Left ventricle myocardium inferior (tissue), 1 donor: ENCODE measurements around the gene TFF3. TPM values are rescaled to one million over a fixed set of nuclear protein-coding genes. Genes with fewer than 3 reads are reported as not detected.

Source experiments
- DNase-seq: peaks from one replicate; pipeline ENCODE4 v3.0.0-alpha.2; 2020
- H3K27ac ChIP-seq: fragments of 200-600 bp; replicated peaks from 2 replicates; pipeline ENCODE4 v1.8.0; 2021
- H3K27me3 ChIP-seq: fragments of 200-600 bp; 2 replicates; pipeline ENCODE4 v1.8.0; 2021; ENCODE audit warnings: low read depth
- H3K36me3 ChIP-seq: fragments of 200-600 bp; 2 replicates; pipeline ENCODE4 v1.8.0; 2021
- H3K4me1 ChIP-seq: fragments of 200-600 bp; 2 replicates; pipeline ENCODE4 v1.8.0; 2021
- H3K4me3 ChIP-seq: fragments of 200-600 bp; 2 replicates; pipeline ENCODE4 v1.8.0; 2021; ENCODE audit warnings: mild to moderate bottlenecking, moderate library complexity
- H3K9me3 ChIP-seq: fragments of 200-600 bp; replicated peaks from 2 replicates; pipeline ENCODE4 v1.8.0; 2021
- intact Hi-C: fragments of 100-400 bp; cut with micrococcal nuclease; formaldehyde crosslinking; loops from one replicate; pipeline ENCODE4 v1.11.0; 2022
- total RNA-seq: library from RNA; stranded (reverse); fragmentation: NEBNext Ultra II Directional; extraction: Animal tissue kit (Norgen Biotek cat#: 25700); gene quantifications from one replicate; pipeline ENCODE4 v1.2.1, GENCODE V29; 2021
- TF ChIP-seq, protein P1 (sequence below): fragments of 200-600 bp; IDR thresholded peaks from 2 replicates; pipeline ENCODE4 v1.8.0; 2021; ENCODE audit warnings: antibody characterized with exemption, mild to moderate bottlenecking, borderline replicate concordance
- donor health status: DM: no; HTN: yes; CAD: no; lungs with severe emphysema.

Gene TFF3
- total RNA-seq, 1 donor from 2014 or later: 2.9 TPM

DNA sequence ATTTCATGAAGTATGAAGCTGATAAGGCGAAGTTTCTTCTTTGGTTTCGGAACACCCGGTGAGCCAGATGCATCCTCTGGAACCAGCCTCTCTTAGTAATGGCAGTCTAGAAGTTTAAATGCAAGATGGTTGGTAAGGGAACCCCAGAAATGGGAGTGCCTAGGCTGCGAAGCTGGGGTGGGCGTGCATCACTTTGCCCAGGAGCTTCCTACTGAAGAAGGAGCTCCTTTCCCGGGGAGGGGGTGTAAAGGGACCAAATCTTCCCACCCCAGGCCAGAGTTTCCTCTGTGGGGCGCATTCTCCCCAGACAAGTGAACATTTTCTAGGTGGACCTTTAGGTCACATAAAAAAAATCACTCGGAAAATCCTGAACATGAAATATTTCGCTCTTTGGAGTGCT is 31.2 kb upstream of the TFF3 start:
- H3K27ac ChIP-seq: no peak overlapping the region
- DNase-seq: no peak
- H3K4me3 ChIP-seq: no peak overlapping the region
- intact Hi-C loops: no loop called here
- H3K9me3 ChIP-seq: no peaks in the 10 kb centered on the region
- TF ChIP-seq, protein P1, sequence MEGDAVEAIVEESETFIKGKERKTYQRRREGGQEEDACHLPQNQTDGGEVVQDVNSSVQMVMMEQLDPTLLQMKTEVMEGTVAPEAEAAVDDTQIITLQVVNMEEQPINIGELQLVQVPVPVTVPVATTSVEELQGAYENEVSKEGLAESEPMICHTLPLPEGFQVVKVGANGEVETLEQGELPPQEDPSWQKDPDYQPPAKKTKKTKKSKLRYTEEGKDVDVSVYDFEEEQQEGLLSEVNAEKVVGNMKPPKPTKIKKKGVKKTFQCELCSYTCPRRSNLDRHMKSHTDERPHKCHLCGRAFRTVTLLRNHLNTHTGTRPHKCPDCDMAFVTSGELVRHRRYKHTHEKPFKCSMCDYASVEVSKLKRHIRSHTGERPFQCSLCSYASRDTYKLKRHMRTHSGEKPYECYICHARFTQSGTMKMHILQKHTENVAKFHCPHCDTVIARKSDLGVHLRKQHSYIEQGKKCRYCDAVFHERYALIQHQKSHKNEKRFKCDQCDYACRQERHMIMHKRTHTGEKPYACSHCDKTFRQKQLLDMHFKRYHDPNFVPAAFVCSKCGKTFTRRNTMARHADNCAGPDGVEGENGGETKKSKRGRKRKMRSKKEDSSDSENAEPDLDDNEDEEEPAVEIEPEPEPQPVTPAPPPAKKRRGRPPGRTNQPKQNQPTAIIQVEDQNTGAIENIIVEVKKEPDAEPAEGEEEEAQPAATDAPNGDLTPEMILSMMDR: no peak
- H3K4me1 ChIP-seq: no peaks in the 10 kb centered on the region
- H3K27me3 ChIP-seq: peaks cover 38% of the 10 kb centered on the region
- no peaks in the 10 kb centered on the region for H3K36me3 ChIP-seq

DNA sequence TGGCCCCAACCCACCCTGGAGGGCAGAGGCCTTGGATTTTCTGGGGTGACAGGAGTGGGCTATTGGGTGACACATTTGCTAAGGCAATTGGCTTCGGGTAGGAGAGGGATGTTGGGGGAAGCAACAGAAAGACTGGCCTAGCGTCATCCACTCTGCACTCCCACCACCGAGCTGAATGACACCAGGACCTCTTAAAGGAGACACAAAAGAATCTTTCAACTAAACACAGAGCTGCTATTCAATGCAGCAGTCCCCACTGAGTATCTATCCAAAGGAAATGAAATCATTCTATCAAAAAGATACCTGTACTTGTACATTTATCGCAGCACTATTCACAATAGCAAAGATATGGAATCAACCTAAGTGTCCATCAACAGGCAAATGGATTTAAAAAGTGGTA is 29.4 kb upstream of the TFF3 start:
- Histone ChIP-seq H3K4me1 (no peaks in the 10 kb centered on the region), H3K36me3 (no peaks in the 10 kb centered on the region), H3K27me3 (peaks cover 38% of the 10 kb centered on the region), H3K4me3 (no peak overlapping the region), H3K27ac (no peak overlapping the region), H3K9me3 (no peaks in the 10 kb centered on the region)
- intact Hi-C loops: no loop called here
- TF ChIP-seq, protein P1: no peak
- DNase-seq: no peak

DNA sequence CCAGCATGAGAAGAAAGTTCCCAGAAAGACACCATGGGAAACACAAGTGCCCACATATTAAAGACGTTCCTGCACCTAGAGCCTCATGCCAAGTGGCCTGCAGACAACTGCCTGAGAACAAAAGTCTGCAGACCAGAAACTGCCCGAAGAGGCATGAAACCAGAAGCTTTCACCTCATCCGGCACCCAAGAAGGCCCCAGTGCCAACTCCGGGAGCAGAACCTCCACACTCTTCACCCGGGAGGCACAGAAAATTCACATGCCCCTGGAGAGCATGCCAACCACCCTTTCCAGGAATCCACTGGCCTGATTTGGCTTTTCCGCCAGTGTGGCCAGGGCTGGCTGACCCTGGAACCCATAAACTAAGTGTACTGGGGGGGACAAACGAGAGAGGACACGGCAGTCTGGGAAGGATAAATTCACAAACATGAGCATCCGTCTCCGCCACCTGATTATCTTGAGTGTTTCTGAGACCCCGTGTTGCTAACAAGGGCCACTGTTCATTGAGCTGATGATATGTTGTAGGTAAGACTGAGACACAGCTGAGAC is 28.8 kb upstream of the TFF3 start:
- TF ChIP-seq, protein P1: no peak
- no peak overlapping the region for H3K4me3 ChIP-seq
- H3K4me1 ChIP-seq: no peaks in the 10 kb centered on the region
- H3K36me3 ChIP-seq: no peaks in the 10 kb centered on the region
- intact Hi-C loops: no loop called here
- no peak overlapping the region for H3K27ac ChIP-seq
- H3K27me3 ChIP-seq: peaks cover 32% of the 10 kb centered on the region
- no peaks in the 10 kb centered on the region for H3K9me3 ChIP-seq
- DNase-seq: no peak

DNA sequence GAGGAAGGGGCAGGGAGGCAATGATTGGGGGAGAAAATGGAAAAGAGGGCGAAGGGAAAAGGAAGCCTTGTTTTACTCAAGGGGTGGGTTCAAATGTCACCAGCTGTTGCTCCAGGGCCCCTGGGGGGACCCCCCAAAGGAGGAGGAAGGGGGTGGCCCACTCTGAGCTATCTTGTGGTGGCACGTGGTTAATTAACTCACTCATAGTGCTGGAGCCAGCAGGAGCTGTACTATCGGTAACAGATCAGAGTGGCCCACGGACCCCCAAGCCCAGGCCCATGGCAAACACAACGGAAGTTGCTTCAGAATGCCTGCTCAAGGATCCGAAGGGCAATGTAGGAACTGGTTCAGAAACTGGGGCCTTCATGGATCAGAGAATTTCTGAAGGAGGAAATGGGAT is 28.3 kb upstream of the TFF3 start:
- no peak overlapping the region for H3K4me3 ChIP-seq

DNA sequence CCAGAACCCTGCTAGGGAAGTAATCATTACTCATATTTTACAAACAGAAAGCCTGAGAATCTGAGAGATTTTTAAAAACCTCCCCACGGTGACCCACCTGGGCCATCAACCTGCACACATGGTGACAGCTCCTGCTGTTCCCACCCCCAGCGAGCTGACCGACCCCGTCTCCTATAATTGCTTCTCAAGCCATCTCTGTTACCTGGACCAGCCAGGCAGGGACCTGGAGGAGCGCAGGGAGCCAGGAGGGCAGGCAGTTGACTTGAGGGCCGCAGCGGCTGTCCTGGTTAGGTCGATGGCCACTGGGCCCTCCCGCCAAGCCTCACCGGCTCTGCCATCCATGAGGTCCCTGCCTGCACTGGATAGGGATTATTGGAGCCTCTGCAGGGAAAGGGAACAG is 27.9 kb upstream of the TFF3 start:
- no peak for DNase-seq
- TF ChIP-seq, protein P1: no peak

More for the DNA sequence above, 28.3 kb upstream of the TFF3 start:
- TF ChIP-seq, protein P1: no peak
- no peak overlapping the region for H3K27ac ChIP-seq
- peaks cover 28% of the 10 kb centered on the region for H3K27me3 ChIP-seq
- no peak for DNase-seq
- intact Hi-C loops: no loop called here
- H3K36me3 ChIP-seq: no peaks in the 10 kb centered on the region
- H3K4me1 ChIP-seq: no peaks in the 10 kb centered on the region
- no peaks in the 10 kb centered on the region for H3K9me3 ChIP-seq

More for the DNA sequence above, 27.9 kb upstream of the TFF3 start:
- no peaks in the 10 kb centered on the region for H3K36me3 ChIP-seq
- H3K27ac ChIP-seq: no peak overlapping the region
- peaks cover 25% of the 10 kb centered on the region for H3K27me3 ChIP-seq
- H3K9me3 ChIP-seq: no peaks in the 10 kb centered on the region
- intact Hi-C loops: no loop called here
- no peak overlapping the region for H3K4me3 ChIP-seq
- no peaks in the 10 kb centered on the region for H3K4me1 ChIP-seq
